ENCODE data around the gene BEX1. TPM values are rescaled to one million over a fixed set of nuclear protein-coding genes. Genes with fewer than 3 reads are reported as not detected.
"Not testable (repeated sequence)": the region's sequence is repeated elsewhere in the genome, so short reads cannot be mapped to it uniquely, and the experiment has no call there.

BEX1 gene
- under 1 TPM in 2 of 6 experiments, not detected in 4; 0.31 to 0.44 TPM for total RNA-seq
- long read RNA-seq = 0 reads

GRCh38 chrX:103063918-103064434, at the start of gene BEX1:
TSS of gene BEX1 (minus strand) at chrX:103064171. CDS start at chrX:103063274, 897 bp downstream.
- no peaks in the 10 kb centered on the region for H3K27me3 ChIP-seq
- no peaks in the 10 kb centered on the region for H3K4me1 ChIP-seq
- peak within 1 kb of the TSS in 1 of 3 donors; percentile 24 for H3K4me3 ChIP-seq
- ATAC-seq (peak; percentile 20 to 62 (median 32)), DNase-seq (peak in 2 of 3 donors; percentile 23 to 58)
- 28% methylated on average over 2 of the region's 39 CpGs for WGBS (ENCODE audit: insufficient coverage, low coverage, low lambda C conversion rate, missing lambda C conversion rate)
- no peak within 1 kb of the TSS for H3K27ac ChIP-seq
- TF ChIP-seq POLR2A (IDR thresholded peaks at IDR 0.05) (no peak), CTCF (IDR thresholded peaks at IDR 0.05) (no peak)
- no peaks in the 10 kb centered on the region for H3K9me3 ChIP-seq
- intact Hi-C loops (cut with DNase I) = no loop called here
- H3K36me3 ChIP-seq = no peaks in the 10 kb centered on the region

GRCh38 chrX:103109497-103109896, 45.5 kb upstream of the BEX1 start:
- H3K9me3 ChIP-seq; H3K4me3 ChIP-seq; H3K27ac ChIP-seq; intact Hi-C loops (cut with DNase I); DNase-seq; H3K36me3 ChIP-seq; H3K4me1 ChIP-seq; ATAC-seq; H3K27me3 ChIP-seq: not testable (repeated sequence)
- WGBS (ENCODE audit: insufficient coverage, low coverage, low lambda C conversion rate, missing lambda C conversion rate) = 82% methylated on average over 4 of the region's 6 CpGs

GRCh38 chrX:103107836-103108235, 43.9 kb upstream of the BEX1 start:
- Histone ChIP-seq H3K27me3 (no peaks in the 10 kb centered on the region), H3K9me3 (no peaks in the 10 kb centered on the region), H3K27ac (no peak overlapping the region), H3K4me3 (no peak overlapping the region), H3K36me3 (no peaks in the 10 kb centered on the region), H3K4me1 (no peaks in the 10 kb centered on the region)
- TF ChIP-seq CTCF (IDR thresholded peaks at IDR 0.05) = no peak
- TF ChIP-seq POLR2A (IDR thresholded peaks at IDR 0.05) = no peak
- ATAC-seq (no peak), DNase-seq (no peak)
- intact Hi-C loops (cut with DNase I) = no loop called here
- WGBS (ENCODE audit: insufficient coverage, low coverage, low lambda C conversion rate, missing lambda C conversion rate) = no CpG with 5 or more reads among the region's 4 CpGs

GRCh38 chrX:103107227-103107737, 43.3 kb upstream of the BEX1 start:
- ATAC-seq; H3K4me1 ChIP-seq; H3K9me3 ChIP-seq; intact Hi-C loops (cut with DNase I); DNase-seq; H3K27me3 ChIP-seq; H3K4me3 ChIP-seq; H3K36me3 ChIP-seq; H3K27ac ChIP-seq: not testable (repeated sequence)
- WGBS (ENCODE audit: insufficient coverage, low coverage, low lambda C conversion rate, missing lambda C conversion rate) = 60% methylated on average over 1 of the region's 21 CpGs

- H3K27me3 ChIP-seq; H3K27ac ChIP-seq; intact Hi-C loops (cut with DNase I); H3K9me3 ChIP-seq; H3K36me3 ChIP-seq; DNase-seq; ATAC-seq; H3K4me1 ChIP-seq; H3K4me3 ChIP-seq: not testable (repeated sequence)
- WGBS (ENCODE audit: insufficient coverage, low coverage, low lambda C conversion rate, missing lambda C conversion rate) = 97% methylated on average over 9 of the region's 26 CpGs
These were observed 40.4 kb upstream of the BEX1 start for GRCh38 chrX:103104370-103104769.

- ATAC-seq; intact Hi-C loops (cut with DNase I): not testable (repeated sequence)
- no CpG with 5 or more reads among the region's 2 CpGs for WGBS (ENCODE audit: insufficient coverage, low coverage, low lambda C conversion rate, missing lambda C conversion rate)
These were observed 39.9 kb upstream of the BEX1 start for GRCh38 chrX:103103866-103104265.

More at GRCh38 chrX:103103866-103104265, 39.9 kb upstream of the BEX1 start:
- H3K4me1 ChIP-seq, H3K36me3 ChIP-seq, H3K9me3 ChIP-seq, H3K4me3 ChIP-seq, DNase-seq, H3K27ac ChIP-seq, H3K27me3 ChIP-seq: not testable (repeated sequence)

All from right lobe of liver (tissue), 6 donors.